ENCODE measurements around the gene BPTF. TPM values are rescaled to one million over a fixed set of nuclear protein-coding genes. Genes with fewer than 3 reads are reported as not detected.
"Not testable (repeated sequence)": the region's sequence is repeated elsewhere in the genome, so short reads cannot be mapped to it uniquely, and the experiment has no call there.

The BPTF gene
- total RNA-seq, 1 experiment from 2014 or later: 61.8 TPM

GRCh38 chr17:67800495-67800928 is 24.8 kb upstream of the BPTF start:
- intact Hi-C loops (cut with micrococcal nuclease): loop anchor here (1.0 to 5.0 kb wide), 3 partner anchors 24 to 112 kb away; no protein-coding TSS in a partner anchor
- BruUV-seq (replicated peaks): no TSS peak
- no peaks in the 10 kb centered on the region for H3K4me1 ChIP-seq (ENCODE audit: insufficient read depth, low read length)
- H4K20me1 ChIP-seq (ENCODE audit: low read length): no peaks in the 10 kb centered on the region
- DNase-seq (peak; percentile 91), ATAC-seq (peak; percentile 98)
- POLR2A ChIA-PET (ENCODE audit: unreplicated experiment): interaction anchor here (0.6 kb wide), 2 partner anchors 14 to 24 kb away, joined by 3 to 6 read pairs; partner anchors contain the start of gene BPTF
- peak overlapping the region; percentile 17; the same call in 1 of the 2 replicates for H3K4me2 ChIP-seq (ENCODE audit: low read length)
- no peaks in the 10 kb centered on the region for H3K79me2 ChIP-seq (ENCODE audit: low read length)
- H3K9ac ChIP-seq (ENCODE audit: low read length): no peak overlapping the region
- H2AFZ ChIP-seq (ENCODE audit: low read length): peak overlapping the region; percentile 54; the same call in 1 of the 2 replicates
- H3K4me3 ChIP-seq (ENCODE audit: low read length): no peak overlapping the region
- no peaks in the 10 kb centered on the region for H3K36me3 ChIP-seq (ENCODE audit: low read depth, low read length)
- H3K27ac ChIP-seq (ENCODE audit: low read length): no peak overlapping the region
- no peaks in the 10 kb centered on the region for H3K9me2 ChIP-seq (replicated peaks; ENCODE audit: low read length)
- CTCF ChIA-PET: interaction anchor here (0.6 to 1.8 kb wide), 6 partner anchors 9 to 579 kb away, joined by 3 to 10 read pairs (median 6); partner anchors contain the start of gene BPTF
- peak; percentile 92 for TF ChIP-seq CTCF (conservative IDR thresholded peaks at IDR 0.05; ENCODE audit: low read depth, low read length)
- no peak for TF ChIP-seq EZH2 (IDR thresholded peaks at IDR 0.05; ENCODE audit: low read length, unreplicated experiment)
- no peak for TF ChIP-seq EZH2phosphoT487 (IDR thresholded peaks at IDR 0.05; ENCODE audit: borderline replicate concordance, low read length)
- H3F3A ChIP-seq (ENCODE audit: low read length, unreplicated experiment): no peaks in the 10 kb centered on the region
- no peaks in the 10 kb centered on the region for H3K9me3 ChIP-seq (ENCODE audit: low read length)
- H3K27me3 ChIP-seq (ENCODE audit: low read length): no peaks in the 10 kb centered on the region

GRCh38 chr17:67801626-67802175 is 23.6 kb upstream of the BPTF start:
- no peaks in the 10 kb centered on the region for H3K9me3 ChIP-seq (ENCODE audit: low read length)
- H3K9me2 ChIP-seq (replicated peaks; ENCODE audit: low read length): no peaks in the 10 kb centered on the region
- intact Hi-C loops (cut with micrococcal nuclease): loop anchor here (2.0 to 5.0 kb wide), 2 partner anchors 61 to 111 kb away; no protein-coding TSS in a partner anchor
- no peaks in the 10 kb centered on the region for H3F3A ChIP-seq (ENCODE audit: low read length, unreplicated experiment)
- no peaks in the 10 kb centered on the region for H4K20me1 ChIP-seq (ENCODE audit: low read length)
- no peak overlapping the region for H3K4me3 ChIP-seq (ENCODE audit: low read length)
- H3K79me2 ChIP-seq (ENCODE audit: low read length): no peaks in the 10 kb centered on the region
- POLR2A ChIA-PET (ENCODE audit: unreplicated experiment): no interaction called here
- no peaks in the 10 kb centered on the region for H3K4me1 ChIP-seq (ENCODE audit: insufficient read depth, low read length)
- CTCF ChIA-PET: no interaction called here
- ATAC-seq (no peak), DNase-seq (peak; percentile 23)
- no peaks in the 10 kb centered on the region for H3K36me3 ChIP-seq (ENCODE audit: low read depth, low read length)
- H3K4me2 ChIP-seq (ENCODE audit: low read length): no peak overlapping the region
- H3K27me3 ChIP-seq (ENCODE audit: low read length): no peaks in the 10 kb centered on the region
- BruUV-seq (replicated peaks): no TSS peak
- H2AFZ ChIP-seq (ENCODE audit: low read length): peak overlapping the region; percentile 28; the same call in 1 of the 2 replicates
- H3K27ac ChIP-seq (ENCODE audit: low read length): no peak overlapping the region
- peak; percentile 54 for TF ChIP-seq CTCF (conservative IDR thresholded peaks at IDR 0.05; ENCODE audit: low read depth, low read length)
- no peak for TF ChIP-seq EZH2phosphoT487 (IDR thresholded peaks at IDR 0.05; ENCODE audit: borderline replicate concordance, low read length)
- no peak for TF ChIP-seq EZH2 (IDR thresholded peaks at IDR 0.05; ENCODE audit: low read length, unreplicated experiment)
- no peak overlapping the region for H3K9ac ChIP-seq (ENCODE audit: low read length)

GRCh38 chr17:67810464-67810863 is 14.8 kb upstream of the BPTF start:
- H3K9ac ChIP-seq (ENCODE audit: low read length): no peak overlapping the region
- DNase-seq (peak; percentile 80), ATAC-seq (peak; percentile 30)
- H4K20me1 ChIP-seq (ENCODE audit: low read length): no peaks in the 10 kb centered on the region
- H2AFZ ChIP-seq (ENCODE audit: low read length): no peak overlapping the region
- no peak overlapping the region for H3K4me2 ChIP-seq (ENCODE audit: low read length)
- no peaks in the 10 kb centered on the region for H3K9me3 ChIP-seq (ENCODE audit: low read length)
- POLR2A ChIA-PET (ENCODE audit: unreplicated experiment): no interaction called here
- CTCF ChIA-PET: interaction anchor here (1.0 kb wide), 1 partner anchor 10 kb away, joined by 4 read pairs; no protein-coding TSS in a partner anchor
- H3K27me3 ChIP-seq (ENCODE audit: low read length): no peaks in the 10 kb centered on the region
- H3K4me1 ChIP-seq (ENCODE audit: insufficient read depth, low read length): peaks cover 25% of the 10 kb centered on the region
- no TSS peak for BruUV-seq (replicated peaks)
- H3K79me2 ChIP-seq (ENCODE audit: low read length): no peaks in the 10 kb centered on the region
- no peak overlapping the region for H3K4me3 ChIP-seq (ENCODE audit: low read length)
- no peaks in the 10 kb centered on the region for H3K9me2 ChIP-seq (replicated peaks; ENCODE audit: low read length)
- TF ChIP-seq EZH2 (IDR thresholded peaks at IDR 0.05; ENCODE audit: low read length, unreplicated experiment): no peak
- TF ChIP-seq CTCF (conservative IDR thresholded peaks at IDR 0.05; ENCODE audit: low read depth, low read length): no peak
- TF ChIP-seq EZH2phosphoT487 (IDR thresholded peaks at IDR 0.05; ENCODE audit: borderline replicate concordance, low read length): no peak
- H3K36me3 ChIP-seq (ENCODE audit: low read depth, low read length): no peaks in the 10 kb centered on the region
- intact Hi-C loops (cut with micrococcal nuclease): no loop called here
- H3K27ac ChIP-seq (ENCODE audit: low read length): no peak overlapping the region
- H3F3A ChIP-seq (ENCODE audit: low read length, unreplicated experiment): no peaks in the 10 kb centered on the region

- H3K9ac ChIP-seq (ENCODE audit: low read length); H3K9me3 ChIP-seq (ENCODE audit: low read length); POLR2A ChIA-PET (ENCODE audit: unreplicated experiment); ATAC-seq; H2AFZ ChIP-seq (ENCODE audit: low read length); H3K36me3 ChIP-seq (ENCODE audit: low read depth, low read length); intact Hi-C loops (cut with micrococcal nuclease); H3F3A ChIP-seq (ENCODE audit: low read length, unreplicated experiment); H3K4me2 ChIP-seq (ENCODE audit: low read length); H3K79me2 ChIP-seq (ENCODE audit: low read length); DNase-seq; H3K4me3 ChIP-seq (ENCODE audit: low read length); H3K9me2 ChIP-seq (replicated peaks; ENCODE audit: low read length); H3K27me3 ChIP-seq (ENCODE audit: low read length); H4K20me1 ChIP-seq (ENCODE audit: low read length); BruUV-seq (replicated peaks): not testable (repeated sequence)
- peaks cover 25% of the 10 kb centered on the region for H3K4me1 ChIP-seq (ENCODE audit: insufficient read depth, low read length)
- H3K27ac ChIP-seq (ENCODE audit: low read length): peak overlapping the region; percentile 72
- CTCF ChIA-PET: interaction anchor here (0.6 kb wide), 2 partner anchors 12 to 606 kb away, joined by 3 to 4 read pairs; no protein-coding TSS in a partner anchor
These were observed 12.9 kb upstream of the BPTF start for GRCh38 chr17:67812380-67812779.
